ENCODE measurements around the gene PXK. TPM values are rescaled to one million over a fixed set of nuclear protein-coding genes. Genes with fewer than 3 reads are reported as not detected.

Gene PXK
- total and polyA plus RNA-seq, 4 experiments from 2014 or later = 20.0 to 28.7 (median 21.8) TPM

DNA sequence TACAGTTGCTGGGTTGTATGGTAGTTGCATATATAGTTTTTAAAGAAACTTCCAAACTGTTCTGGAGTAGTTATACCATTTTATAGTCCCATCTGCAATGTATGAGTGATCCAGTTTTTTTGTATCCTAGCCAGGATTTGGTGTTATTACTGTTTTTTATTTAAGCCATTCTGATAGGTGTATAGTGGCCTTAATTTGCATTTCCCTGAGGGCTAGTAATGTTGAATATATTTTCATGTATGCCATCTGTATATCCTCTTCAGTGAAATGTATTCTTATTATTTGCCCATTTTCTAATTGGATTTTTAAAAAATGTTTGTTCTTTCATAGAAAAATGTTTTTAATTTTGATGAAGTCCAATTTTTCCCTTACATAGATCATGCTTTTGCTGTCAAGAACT is 29.2 kb downstream of the PXK start:
- intact Hi-C loops (cut with micrococcal nuclease) = no loop called here
- Mint-ChIP-seq H3K4me3 (no peak overlapping the region), H3K4me1 (peaks cover 15 to 20% (median 16%) of the 10 kb centered on the region in 4 donors), H3K27me3 (no peaks in the 10 kb centered on the region), H3K9me3 (peaks cover 0 to 3% (median 0%) of the 10 kb centered on the region in 8 donors), H3K27ac (no peak overlapping the region), H3K36me3 (peaks cover 0 to 4% of the 10 kb centered on the region in 2 donors)
- POLR2A ChIA-PET (ENCODE audit: partially characterized antibody) = no interaction called here
- Histone ChIP-seq H3K4me1 (ENCODE audit: insufficient read depth, low read length) (no peaks in the 10 kb centered on the region), H3K27me3 (ENCODE audit: insufficient read depth, low read length) (no peaks in the 10 kb centered on the region), H3K36me3 (ENCODE audit: insufficient read depth, low read length) (no peaks in the 10 kb centered on the region), H3K9me3 (ENCODE audit: control insufficient read depth in 1 of 2, low read length in 2 of 2) (no peaks in the 10 kb centered on the region), H3K4me3 (ENCODE audit: low read length in 2 of 2) (no peak overlapping the region), H3K27ac (ENCODE audit: low read depth, low read length) (no peak overlapping the region)
- CTCF ChIA-PET (ENCODE audit: partially characterized antibody) = no interaction called here
- DNase-seq = no peak

GRCh38 chr3:58366699-58367098 is 34.0 kb downstream of the PXK start:
- H3K4me1 Mint-ChIP-seq = peaks cover 12 to 16% (median 12%) of the 10 kb centered on the region in 4 donors
- DNase-seq = no peak
- no peaks in the 10 kb centered on the region for H3K9me3 ChIP-seq (ENCODE audit: control insufficient read depth in 1 of 2, low read length in 2 of 2)
- H3K36me3 Mint-ChIP-seq = peaks cover 7 to 13% of the 10 kb centered on the region in 2 donors
- H3K36me3 ChIP-seq (ENCODE audit: insufficient read depth, low read length) = no peaks in the 10 kb centered on the region
- H3K27me3 ChIP-seq (ENCODE audit: insufficient read depth, low read length) = no peaks in the 10 kb centered on the region
- peak overlapping the region in 1 of 7 donors; percentile 5 for H3K27ac Mint-ChIP-seq
- H3K9me3 Mint-ChIP-seq = peaks cover 0 to 3% (median 0%) of the 10 kb centered on the region in 8 donors
- no peaks in the 10 kb centered on the region for H3K27me3 Mint-ChIP-seq
- H3K27ac ChIP-seq (ENCODE audit: low read depth, low read length) = no peak overlapping the region
- intact Hi-C loops (cut with micrococcal nuclease) = no loop called here
- ChIA-PET POLR2A (ENCODE audit: partially characterized antibody) (no interaction called here), CTCF (ENCODE audit: partially characterized antibody) (no interaction called here)
- H3K4me3 Mint-ChIP-seq = no peak overlapping the region
- no peaks in the 10 kb centered on the region for H3K4me1 ChIP-seq (ENCODE audit: insufficient read depth, low read length)
- H3K4me3 ChIP-seq (ENCODE audit: low read length in 2 of 2) = no peak overlapping the region

DNA sequence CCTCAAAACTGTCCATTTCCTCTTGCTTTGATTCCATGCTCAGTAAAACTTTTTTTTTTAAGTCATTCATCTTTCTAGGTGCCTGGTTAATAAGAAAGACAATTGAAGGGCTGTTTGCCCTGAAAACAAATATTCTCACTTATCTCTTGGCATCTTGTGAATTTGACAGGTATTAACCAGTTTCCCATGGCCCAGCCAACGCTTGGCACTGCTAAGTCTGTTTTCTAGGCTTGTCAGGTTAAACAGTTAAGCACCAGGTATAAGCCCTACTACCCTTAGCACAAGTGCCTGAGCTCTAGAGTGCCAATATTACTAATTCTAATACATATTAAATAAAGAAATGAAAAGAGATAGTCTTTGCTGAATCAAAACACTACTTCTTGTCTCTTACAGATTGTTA is 36.3 kb downstream of the PXK start:
- H3K36me3 Mint-ChIP-seq = peaks cover 8 to 13% of the 10 kb centered on the region in 2 donors
- Histone ChIP-seq H3K36me3 (ENCODE audit: insufficient read depth, low read length) (no peaks in the 10 kb centered on the region), H3K4me3 (ENCODE audit: low read length in 2 of 2) (no peak overlapping the region), H3K4me1 (ENCODE audit: insufficient read depth, low read length) (no peaks in the 10 kb centered on the region), H3K27me3 (ENCODE audit: insufficient read depth, low read length) (no peaks in the 10 kb centered on the region), H3K27ac (ENCODE audit: low read depth, low read length) (no peak overlapping the region), H3K9me3 (ENCODE audit: control insufficient read depth in 1 of 2, low read length in 2 of 2) (no peaks in the 10 kb centered on the region)
- H3K4me1 Mint-ChIP-seq = peaks cover 10 to 12% (median 10%) of the 10 kb centered on the region in 4 donors
- POLR2A ChIA-PET (ENCODE audit: partially characterized antibody) = no interaction called here
- CTCF ChIA-PET (ENCODE audit: partially characterized antibody) = interaction anchor here (0.9 kb wide), 1 partner anchor 201 kb away, joined by 4 read pairs; no protein-coding TSS in a partner anchor
- no peaks in the 10 kb centered on the region for H3K27me3 Mint-ChIP-seq
- intact Hi-C loops (cut with micrococcal nuclease) = no loop called here
- DNase-seq = no peak
- H3K9me3 Mint-ChIP-seq = peaks cover 0 to 3% (median 0%) of the 10 kb centered on the region in 8 donors
- no peak overlapping the region for H3K27ac Mint-ChIP-seq
- H3K4me3 Mint-ChIP-seq = no peak overlapping the region

- no peak overlapping the region for H3K27ac Mint-ChIP-seq
These were observed 37.2 kb downstream of the PXK start for GRCh38 chr3:58369876-58370275.

DNA sequence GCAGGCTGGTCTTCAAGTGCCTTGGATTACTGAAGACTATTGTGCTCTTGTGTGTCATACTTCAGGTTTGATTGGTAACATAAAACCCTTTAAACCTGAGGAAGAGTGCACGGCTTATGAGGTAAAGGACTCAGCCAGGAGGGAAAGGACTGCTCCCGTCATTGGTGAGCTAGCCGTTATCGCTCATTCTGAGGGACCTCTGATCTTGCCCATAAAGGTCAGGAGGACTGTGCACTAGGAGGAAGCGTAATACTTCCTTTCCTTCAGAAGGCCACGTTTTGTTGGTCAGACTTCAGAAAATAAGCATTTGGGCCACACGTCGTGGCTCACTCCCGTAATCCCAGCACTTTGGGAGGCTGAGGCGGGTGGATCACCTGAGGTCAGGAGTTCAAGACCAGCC is 37.7 kb downstream of the PXK start:
- no peaks in the 10 kb centered on the region for H3K27me3 Mint-ChIP-seq
- peak overlapping the region in 2 of 7 donors; percentile 41 to 52 for H3K27ac Mint-ChIP-seq
- ChIA-PET POLR2A (ENCODE audit: partially characterized antibody) (no interaction called here), CTCF (ENCODE audit: partially characterized antibody) (no interaction called here)
- Histone ChIP-seq H3K27me3 (ENCODE audit: insufficient read depth, low read length) (no peaks in the 10 kb centered on the region), H3K4me1 (ENCODE audit: insufficient read depth, low read length) (no peaks in the 10 kb centered on the region), H3K9me3 (ENCODE audit: control insufficient read depth in 1 of 2, low read length in 2 of 2) (no peaks in the 10 kb centered on the region), H3K4me3 (ENCODE audit: low read length in 2 of 2) (no peak overlapping the region), H3K27ac (ENCODE audit: low read depth, low read length) (no peak overlapping the region), H3K36me3 (ENCODE audit: insufficient read depth, low read length) (no peaks in the 10 kb centered on the region)
- DNase-seq = no peak
- H3K4me3 Mint-ChIP-seq = no peak overlapping the region
- H3K4me1 Mint-ChIP-seq = peaks cover under 1 to 5% (median 4%) of the 10 kb centered on the region in 4 donors
- intact Hi-C loops (cut with micrococcal nuclease) = no loop called here
- H3K36me3 Mint-ChIP-seq = peaks cover 8 to 13% of the 10 kb centered on the region in 2 donors
- peaks cover 0 to 2% (median 0%) of the 10 kb centered on the region in 8 donors for H3K9me3 Mint-ChIP-seq

More at GRCh38 chr3:58369876-58370275, 37.2 kb downstream of the PXK start:
- H3K36me3 Mint-ChIP-seq = peaks cover 8 to 13% of the 10 kb centered on the region in 2 donors
- ChIA-PET CTCF (ENCODE audit: partially characterized antibody) (interaction anchor here (0.9 kb wide), 1 partner anchor 200 kb away, joined by 4 read pairs; no protein-coding TSS in a partner anchor), POLR2A (ENCODE audit: partially characterized antibody) (no interaction called here)
- H3K4me1 Mint-ChIP-seq = peaks cover 5 to 9% (median 6%) of the 10 kb centered on the region in 4 donors
- intact Hi-C loops (cut with micrococcal nuclease) = no loop called here
- H3K27me3 ChIP-seq (ENCODE audit: insufficient read depth, low read length) = no peaks in the 10 kb centered on the region
- H3K36me3 ChIP-seq (ENCODE audit: insufficient read depth, low read length) = no peaks in the 10 kb centered on the region
- no peak overlapping the region for H3K4me3 Mint-ChIP-seq
- H3K4me1 ChIP-seq (ENCODE audit: insufficient read depth, low read length) = no peaks in the 10 kb centered on the region
- no peak overlapping the region for H3K27ac ChIP-seq (ENCODE audit: low read depth, low read length)
- no peaks in the 10 kb centered on the region for H3K9me3 ChIP-seq (ENCODE audit: control insufficient read depth in 1 of 2, low read length in 2 of 2)
- DNase-seq = no peak
- no peaks in the 10 kb centered on the region for H3K27me3 Mint-ChIP-seq
- peaks cover 0 to 3% (median 0%) of the 10 kb centered on the region in 8 donors for H3K9me3 Mint-ChIP-seq
- H3K4me3 ChIP-seq (ENCODE audit: low read length in 2 of 2) = no peak overlapping the region

DNA sequence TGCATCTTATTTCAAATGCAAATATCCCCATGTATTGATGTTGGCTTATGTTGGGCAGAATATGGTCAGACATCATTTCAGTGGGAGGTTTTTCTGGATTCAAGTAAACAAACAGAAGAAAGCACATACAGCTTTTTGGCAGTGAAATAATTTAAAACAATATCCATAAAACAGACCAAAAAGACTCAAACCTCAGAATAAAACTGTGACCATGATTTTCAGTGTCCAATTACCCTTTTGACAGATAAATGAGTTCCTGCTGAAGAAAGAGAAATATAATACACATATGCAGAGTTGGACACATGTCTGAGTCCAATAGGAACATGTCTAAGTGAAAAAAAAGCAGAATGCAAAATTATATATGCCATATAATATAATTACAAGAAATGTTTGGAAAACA is 39.1 kb downstream of the PXK start:
- H3K27me3 Mint-ChIP-seq = no peaks in the 10 kb centered on the region
- Histone ChIP-seq H3K4me3 (ENCODE audit: low read length in 2 of 2) (no peak overlapping the region), H3K4me1 (ENCODE audit: insufficient read depth, low read length) (no peaks in the 10 kb centered on the region), H3K9me3 (ENCODE audit: control insufficient read depth in 1 of 2, low read length in 2 of 2) (no peaks in the 10 kb centered on the region), H3K36me3 (ENCODE audit: insufficient read depth, low read length) (no peaks in the 10 kb centered on the region), H3K27me3 (ENCODE audit: insufficient read depth, low read length) (no peaks in the 10 kb centered on the region), H3K27ac (ENCODE audit: low read depth, low read length) (no peak overlapping the region)
- peaks cover 8 to 13% of the 10 kb centered on the region in 2 donors for H3K36me3 Mint-ChIP-seq
- H3K9me3 Mint-ChIP-seq = no peaks in the 10 kb centered on the region
- DNase-seq = no peak
- no peak overlapping the region for H3K27ac Mint-ChIP-seq
- H3K4me3 Mint-ChIP-seq = no peak overlapping the region
- ChIA-PET POLR2A (ENCODE audit: partially characterized antibody) (no interaction called here), CTCF (ENCODE audit: partially characterized antibody) (no interaction called here)
- intact Hi-C loops (cut with micrococcal nuclease) = no loop called here
- peaks cover 0 to 3% (median under 1%) of the 10 kb centered on the region in 4 donors for H3K4me1 Mint-ChIP-seq

- H3K27ac ChIP-seq (ENCODE audit: low read depth, low read length) = no peak overlapping the region
- H3K27ac Mint-ChIP-seq = no peak overlapping the region
These were observed 42.6 kb downstream of the PXK start for GRCh38 chr3:58375254-58375653.

More at GRCh38 chr3:58375254-58375653, 42.6 kb downstream of the PXK start:
- Mint-ChIP-seq H3K27me3 (no peaks in the 10 kb centered on the region), H3K36me3 (peaks cover 5 to 9% of the 10 kb centered on the region in 2 donors), H3K4me1 (peaks cover 0 to 4% (median 0%) of the 10 kb centered on the region in 4 donors), H3K4me3 (no peak overlapping the region), H3K9me3 (no peaks in the 10 kb centered on the region)
- Histone ChIP-seq H3K9me3 (ENCODE audit: control insufficient read depth in 1 of 2, low read length in 2 of 2) (no peaks in the 10 kb centered on the region), H3K27me3 (ENCODE audit: insufficient read depth, low read length) (no peaks in the 10 kb centered on the region), H3K4me1 (ENCODE audit: insufficient read depth, low read length) (no peaks in the 10 kb centered on the region), H3K36me3 (ENCODE audit: insufficient read depth, low read length) (no peaks in the 10 kb centered on the region), H3K4me3 (ENCODE audit: low read length in 2 of 2) (no peak overlapping the region)
- ChIA-PET CTCF (ENCODE audit: partially characterized antibody) (no interaction called here), POLR2A (ENCODE audit: partially characterized antibody) (no interaction called here)
- intact Hi-C loops (cut with micrococcal nuclease) = no loop called here
- no peak for DNase-seq
